Stimulated activated CD4-positive, alpha-beta T cell treated with anti-CD3 and anti-CD28 coated beads, Interleukin-15, amount 100 ng/mL, for 48 hours (primary cell): ENCODE data around the gene ZNF287.
"Not testable (repeated sequence)": the region's sequence is repeated elsewhere in the genome, so short reads cannot be mapped to it uniquely, and the experiment has no call there.

Experiments used
- DNase-seq, 2 donors: peaks; one replicate each; pipeline ENCODE4 v3.0.0-alpha.2; 2020; ENCODE audit warnings: low read depth in 2 of 2

The ZNF287 gene

GRCh38 chr17:16568541-16569357 is at the start of gene ZNF287:
ZNF287 (minus strand) TSS chr17:16569204; CDS start chr17:16567731, 1,473 bp downstream.
- peak; percentile 87 to 92 for DNase-seq

GRCh38 chr17:16617481-16618060 is 48.6 kb upstream of the ZNF287 start:
- no peak for DNase-seq

GRCh38 chr17:16599537-16599936 is 30.5 kb upstream of the ZNF287 start:
- DNase-seq, result no peak

GRCh38 chr17:16593356-16594102 is 24.5 kb upstream of the ZNF287 start:
- DNase-seq, result no peak

- peak; percentile 86 to 88 for DNase-seq
Observed at GRCh38 chr17:16589097-16589969, 20.3 kb upstream of the ZNF287 start.

GRCh38 chr17:16585796-16586195 is 16.8 kb upstream of the ZNF287 start:
- no peak for DNase-seq

GRCh38 chr17:16584273-16584995 is 15.4 kb upstream of the ZNF287 start:
- peak; percentile 90 to 93 for DNase-seq

- DNase-seq, result no peak
Observed at GRCh38 chr17:16583781-16584180, 14.8 kb upstream of the ZNF287 start.

- DNase-seq, result no peak
Observed at GRCh38 chr17:16573466-16573865, 4.5 kb upstream of the ZNF287 start.

- no peak for DNase-seq
Observed at GRCh38 chr17:16569358-16569712, 331 bp upstream of the ZNF287 start.

- DNase-seq, result no peak
Observed at GRCh38 chr17:16552637-16553045, 16.4 kb downstream of the ZNF287 start.

- DNase-seq, result no peak
Observed at GRCh38 chr17:16551878-16552636, 16.9 kb downstream of the ZNF287 start.

GRCh38 chr17:16537130-16537458 is 31.9 kb downstream of the ZNF287 start:
- DNase-seq, result no peak

GRCh38 chr17:16534236-16534635 is 34.8 kb downstream of the ZNF287 start:
- DNase-seq, result no peak

GRCh38 chr17:16529906-16530305 is 39.1 kb downstream of the ZNF287 start:
- no peak for DNase-seq

GRCh38 chr17:16527298-16527697 is 41.7 kb downstream of the ZNF287 start:
- no peak for DNase-seq

GRCh38 chr17:16525556-16525955 is 43.4 kb downstream of the ZNF287 start:
- DNase-seq, result not testable (repeated sequence)

- DNase-seq, result peak; percentile 40 to 47
Observed at GRCh38 chr17:16521070-16521727, 47.8 kb downstream of the ZNF287 start.

GRCh38 chr17:16519021-16519420 is 50.0 kb downstream of the ZNF287 start:
- no peak for DNase-seq

GRCh38 chr17:16517477-16517876 is 51.5 kb downstream of the ZNF287 start:
- DNase-seq, result no peak
